H9 (cell line): ENCODE measurements around the gene KCTD5. TPM values are rescaled to one million over a fixed set of nuclear protein-coding genes. Genes with fewer than 3 reads are reported as not detected.

Experiments used
- DNase-seq: peaks from one replicate; pipeline ENCODE4 v3.0.0-alpha.2; 2017
- H2AFZ ChIP-seq: one replicate; pipeline ENCODE4 v1.6.1; 2013; ENCODE audit warnings: mild to moderate bottlenecking, low read length, control low read depth, moderate library complexity
- H2AK5ac ChIP-seq: 2 replicates; pipeline ENCODE4 v1.6.1; 2013; ENCODE audit warnings: low read length, control low read depth, mixed read lengths; ENCODE audit not compliant: insufficient read length
- H2BK120ac ChIP-seq: one replicate; pipeline ENCODE4 v1.6.1; 2013; ENCODE audit warnings: low read depth, mild to moderate bottlenecking, low read length, control low read depth, inconsistent platforms; ENCODE audit not compliant: poor library complexity, severe bottlenecking
- H2BK12ac ChIP-seq: 2 replicates; pipeline ENCODE4 v1.6.1; 2013; ENCODE audit warnings: low read length, control low read depth, mixed read lengths, low read depth; ENCODE audit not compliant: insufficient read length
- H2BK15ac ChIP-seq: 2 replicates; pipeline ENCODE4 v1.6.1; 2013; ENCODE audit warnings: low read depth, low read length, control low read depth
- H2BK20ac ChIP-seq: one replicate; pipeline ENCODE4 v1.6.1; 2013; ENCODE audit warnings: low read depth, mild to moderate bottlenecking, low read length, control low read depth, inconsistent platforms; ENCODE audit not compliant: poor library complexity, severe bottlenecking
- H2BK5ac ChIP-seq: 2 replicates; pipeline ENCODE4 v1.6.1; 2013; ENCODE audit warnings: low read length, control low read depth, mixed read lengths; ENCODE audit not compliant: insufficient read length
- H3K14ac ChIP-seq: 2 replicates; pipeline ENCODE4 v1.6.1; 2013; ENCODE audit warnings: low read length, control low read depth; ENCODE audit not compliant: insufficient read depth
- H3K18ac ChIP-seq: 2 replicates; pipeline ENCODE4 v1.6.1; 2013; ENCODE audit warnings: low read depth, mild to moderate bottlenecking, mixed read lengths, low read length, control low read depth; ENCODE audit not compliant: insufficient read length
- H3K23ac ChIP-seq: 2 replicates; pipeline ENCODE4 v1.6.1; 2013; ENCODE audit warnings: low read length, control low read depth, mixed read lengths, low read depth; ENCODE audit not compliant: insufficient read length
- H3K23me2 ChIP-seq: 2 replicates; pipeline ENCODE4 v1.6.1; 2013; ENCODE audit warnings: low read depth, mild to moderate bottlenecking, mixed read lengths, low read length, control low read depth; ENCODE audit not compliant: insufficient read length, poor library complexity, severe bottlenecking
- H3K27ac ChIP-seq: 2 replicates; pipeline ENCODE4 v1.5.1; 2013; ENCODE audit warnings: low read length, control low read depth, mixed read lengths, low read depth; ENCODE audit not compliant: insufficient read length
- H3K27me3 ChIP-seq: 2 replicates; pipeline ENCODE4 v1.6.1; 2013; ENCODE audit warnings: low read length, control low read depth, inconsistent platforms; ENCODE audit not compliant: insufficient read depth
- H3K4ac ChIP-seq: 2 replicates; pipeline ENCODE4 v1.6.1; 2013; ENCODE audit warnings: low read depth, mild to moderate bottlenecking, control low read depth, inconsistent platforms, low read length, moderate library complexity
- H3K4me1 ChIP-seq: 2 replicates; pipeline ENCODE4 v1.6.1; 2013; ENCODE audit warnings: low read length, control low read depth, inconsistent platforms; ENCODE audit not compliant: insufficient read depth
- H3K4me2 ChIP-seq: 2 replicates; pipeline ENCODE4 v1.6.1; 2013; ENCODE audit warnings: low read length, control low read depth, mixed read lengths; ENCODE audit not compliant: insufficient read length, insufficient read depth
- H3K56ac ChIP-seq: 2 replicates; pipeline ENCODE4 v1.6.1; 2013; ENCODE audit warnings: low read depth, mild to moderate bottlenecking, mixed read lengths, low read length, control low read depth; ENCODE audit not compliant: insufficient read length
- H3K79me1 ChIP-seq: 2 replicates; pipeline ENCODE4 v1.6.1; 2013; ENCODE audit warnings: low read depth, mild to moderate bottlenecking, moderate library complexity, low read length, control low read depth, inconsistent platforms; ENCODE audit not compliant: insufficient read depth, poor library complexity, severe bottlenecking
- H3K79me2 ChIP-seq: 2 replicates; pipeline ENCODE4 v1.6.1; 2013; ENCODE audit warnings: low read length, control low read depth, inconsistent platforms; ENCODE audit not compliant: insufficient read depth
- H3K9ac ChIP-seq: 2 replicates; pipeline ENCODE4 v1.6.1; 2013; ENCODE audit warnings: low read length, control low read depth, mixed read lengths; ENCODE audit not compliant: insufficient read length; ENCODE audit errors: extremely low read depth
- H3K9me3 ChIP-seq: one replicate; pipeline ENCODE4 v1.6.1; 2013; ENCODE audit warnings: low read depth, low read length, inconsistent platforms; ENCODE audit not compliant: control insufficient read depth
- H3T11ph ChIP-seq: one replicate; pipeline ENCODE4 v1.6.1; 2013; ENCODE audit warnings: mild to moderate bottlenecking, low read length, control low read depth, inconsistent platforms
- H4K20me1 ChIP-seq: one replicate; pipeline ENCODE4 v1.6.1; 2013; ENCODE audit not compliant: control insufficient read depth, insufficient read length, insufficient read depth
- H4K5ac ChIP-seq: 2 replicates; pipeline ENCODE4 v1.6.1; 2013; ENCODE audit warnings: low read depth, mild to moderate bottlenecking, mixed read lengths, low read length, control low read depth; ENCODE audit not compliant: insufficient read length
- H4K8ac ChIP-seq: replicated peaks from 2 replicates; pipeline ENCODE4 v1.6.1; 2013; ENCODE audit warnings: low read length, control low read depth, mixed read lengths, low read depth; ENCODE audit not compliant: insufficient read length
- H4K91ac ChIP-seq: 2 replicates; pipeline ENCODE4 v1.6.1; 2013; ENCODE audit warnings: low read depth, mild to moderate bottlenecking, moderate library complexity, mixed read lengths, low read length, control low read depth; ENCODE audit not compliant: insufficient read length
- H3K27ac Mint-ChIP-seq, 3 experiments: 2 replicates in 2 of 3; 3 replicates in 1 of 3; pipeline ENCODE4 v1.8.0; 2020 to 2021; ENCODE audit warnings: mixed read lengths in 3 of 3, mild to moderate bottlenecking in 1 of 3, moderate library complexity in 1 of 3
- H3K27me3 Mint-ChIP-seq: 2 replicates; pipeline ENCODE4 v1.8.0; 2021; ENCODE audit warnings: low read depth, mild to moderate bottlenecking, moderate library complexity, mixed read lengths
- H3K36me3 Mint-ChIP-seq, 3 experiments: 2 replicates in 2 of 3; 3 replicates in 1 of 3; pipeline ENCODE4 v1.8.0; 2020 to 2021; ENCODE audit warnings: low read depth in 3 of 3, mixed read lengths in 3 of 3; ENCODE audit not compliant: insufficient read depth in 1 of 3
- H3K4me1 Mint-ChIP-seq, 2 experiments: 2 replicates each; pipeline ENCODE4 v1.8.0; 2020; ENCODE audit warnings: mixed read lengths in 2 of 2
- H3K4me3 Mint-ChIP-seq, 2 experiments: 2 replicates in 1 of 2; 3 replicates in 1 of 2; pipeline ENCODE4 v1.8.0; 2020 to 2021; ENCODE audit warnings: mild to moderate bottlenecking in 2 of 2, mixed read lengths in 2 of 2, moderate library complexity in 1 of 2
- H3K9me3 Mint-ChIP-seq, 2 experiments: 2 replicates in 1 of 2; 3 replicates in 1 of 2; pipeline ENCODE4 v1.8.0; 2020; ENCODE audit warnings: mild to moderate bottlenecking in 2 of 2, mixed read lengths in 2 of 2, moderate library complexity in 1 of 2
- CTCF ChIP-seq: fragments of 200-600 bp; sonication (generic); conservative IDR thresholded peaks from 3 replicates; pipeline ENCODE4 v1.8.0; 2021; ENCODE audit warnings: antibody characterized with exemption, mild to moderate bottlenecking
- WGBS: extraction: QIAGEN DNeasy Blood & Tissue Kit; methylation state at CpG from one replicate; pipeline ENCODE4 v1.1.7; 2013; ENCODE audit warnings: missing lambda C conversion rate, low lambda C conversion rate, mixed read lengths; ENCODE audit not compliant: insufficient read length; ENCODE audit errors: extremely low coverage; 5-methylcytosine and 5-hydroxymethylcytosine counted together
- total RNA-seq: library from RNA; stranded (reverse); gene quantifications from 2 replicates; pipeline ENCODE4 v1.2.1, GENCODE V29; 2021

KCTD5 gene
- total RNA-seq, 1 experiment from 2014 or later = 39.9 TPM

DNA sequence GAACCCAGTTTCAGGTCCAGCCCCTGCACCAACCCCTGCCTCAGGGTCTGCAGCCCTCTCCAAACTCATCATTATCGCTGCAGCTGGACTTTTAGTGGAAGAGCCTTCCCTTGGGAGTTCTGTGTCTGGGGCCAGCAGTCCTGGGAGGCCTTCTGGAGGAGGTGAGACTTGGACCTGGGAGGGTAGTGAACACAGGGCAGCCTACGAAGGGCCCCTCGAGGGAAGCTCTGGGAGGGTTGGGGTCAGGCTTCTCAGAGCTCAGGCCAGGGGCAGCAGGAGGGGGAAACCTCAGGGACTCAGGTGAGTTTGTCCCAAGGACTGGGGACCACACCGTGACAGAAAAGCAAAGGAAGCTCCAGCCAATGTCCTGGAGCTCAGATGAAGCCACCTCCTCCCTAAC lies 58.8 kb downstream of the KCTD5 start:
- no CpG with 5 or more reads among the region's 4 CpGs for WGBS

More for the DNA sequence above, 58.8 kb downstream of the KCTD5 start:
- Histone ChIP-seq H3K23ac (no peak overlapping the region), H4K5ac (no peak overlapping the region), H3K18ac (no peak overlapping the region), H2BK12ac (no peak overlapping the region), H3T11ph (no peak overlapping the region), H2BK15ac (no peak overlapping the region), H3K9me3 (no peaks in the 10 kb centered on the region), H4K91ac (no peak overlapping the region), H2BK20ac (no peak overlapping the region), H2BK120ac (no peak overlapping the region), H3K9ac (no peak overlapping the region), H3K23me2 (no peaks in the 10 kb centered on the region), H3K79me2 (no peaks in the 10 kb centered on the region), H3K4ac (no peak overlapping the region), H2AFZ (no peak overlapping the region), H3K4me1 (no peaks in the 10 kb centered on the region), H4K8ac (no peak overlapping the region), H3K27me3 (no peaks in the 10 kb centered on the region), H2BK5ac (no peak overlapping the region), H3K14ac (no peak overlapping the region), H3K27ac (no peak overlapping the region), H4K20me1 (no peaks in the 10 kb centered on the region), H3K4me2 (no peak overlapping the region), H2AK5ac (no peak overlapping the region), H3K79me1 (no peaks in the 10 kb centered on the region), H3K56ac (no peak overlapping the region)
- DNase-seq = no peak
- H3K27ac Mint-ChIP-seq = no peak overlapping the region; a peak in 1 of 7 replicates
- H3K4me3 Mint-ChIP-seq = no peak overlapping the region
- H3K9me3 Mint-ChIP-seq = no peaks in the 10 kb centered on the region
- no peaks in the 10 kb centered on the region for H3K36me3 Mint-ChIP-seq
- H3K27me3 Mint-ChIP-seq = no peaks in the 10 kb centered on the region; the same call in 1 of the 2 replicates
- H3K4me1 Mint-ChIP-seq = peaks cover 9 to 21% of the 10 kb centered on the region in 2 experiments; a peak in 2 of 4 replicates
- TF ChIP-seq CTCF = no peak
